ENCODE measurements around the gene FXYD3. TPM values are rescaled to one million over a fixed set of nuclear protein-coding genes. Genes with fewer than 3 reads are reported as not detected.
"Not testable (repeated sequence)": the region's sequence is repeated elsewhere in the genome, so short reads cannot be mapped to it uniquely, and the experiment has no call there.

FXYD3 gene
- total and polyA plus RNA-seq, 2 donors (not counting 1 experiment from before 2014, with no cell fraction given): not detected

DNA sequence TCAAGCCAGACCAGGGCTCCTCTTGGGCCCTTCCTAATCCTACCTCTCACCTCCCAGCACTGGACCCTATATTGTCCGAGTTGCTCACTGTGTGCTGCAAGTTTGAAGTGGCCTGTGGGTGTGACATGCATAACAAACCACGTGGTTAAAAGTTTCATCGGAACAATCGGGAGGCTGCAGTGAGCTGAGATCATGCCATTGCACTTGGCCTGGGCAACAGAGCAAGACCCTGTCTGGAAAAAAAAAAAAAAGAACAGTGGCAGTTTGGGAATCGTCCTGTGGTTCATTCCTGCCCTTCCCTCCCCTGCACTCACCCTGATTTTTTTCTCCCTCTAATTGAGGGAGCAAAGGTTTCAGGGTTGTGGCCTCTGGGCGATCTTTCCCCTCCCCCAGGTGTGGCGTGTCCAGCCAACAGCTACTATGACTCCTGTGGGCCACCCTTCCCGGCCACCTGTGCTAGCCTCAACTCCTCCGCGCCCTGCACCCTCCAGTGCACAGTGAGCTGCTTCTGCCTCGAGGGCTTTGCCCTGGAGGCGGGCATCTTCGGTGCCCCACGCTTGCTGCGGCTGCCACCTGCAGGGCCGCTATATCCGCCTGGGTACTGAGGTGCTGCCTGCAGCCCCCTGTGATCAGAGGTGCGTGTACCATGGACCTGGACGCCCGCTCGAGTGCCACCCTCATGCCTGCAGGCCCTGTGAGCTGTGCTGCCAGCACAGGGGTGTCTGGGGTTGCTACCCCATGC lies 16.3 kb upstream of the FXYD3 start:
- Histone ChIP-seq H3K36me3 (ENCODE audit: control insufficient read depth, insufficient read depth, low read length) (no peaks in the 10 kb centered on the region), H3K4me3 (replicated peaks in 1 of 4; ENCODE audit: control extremely low read depth in 1 of 4, insufficient read depth in 1 of 4, low read depth in 3 of 4, low read length in 4 of 4) (no peak overlapping the region), H4K20me1 (ENCODE audit: control insufficient read depth, extremely low read depth, insufficient read depth, low read length) (no peaks in the 10 kb centered on the region), H3K9ac (ENCODE audit: insufficient read depth, low read length) (no peak overlapping the region), H3K4me2 (ENCODE audit: extremely low read depth, insufficient read depth, low read length) (no peak overlapping the region), H3K4me1 (ENCODE audit: control insufficient read depth, extremely low read depth, insufficient read depth, low read length) (no peaks in the 10 kb centered on the region), H3K79me2 (ENCODE audit: control insufficient read depth, insufficient read depth, low read length) (no peaks in the 10 kb centered on the region), H3K9me3 (ENCODE audit: control insufficient read depth, insufficient read depth, low read depth, low read length) (no peaks in the 10 kb centered on the region), H3K27me3 (ENCODE audit: control insufficient read depth, insufficient read depth, low read length) (no peaks in the 10 kb centered on the region), H2AFZ (ENCODE audit: low read length) (no peak overlapping the region), H3K27ac (ENCODE audit: insufficient read depth, low read length) (no peak overlapping the region)
- TF ChIP-seq, protein P1, sequence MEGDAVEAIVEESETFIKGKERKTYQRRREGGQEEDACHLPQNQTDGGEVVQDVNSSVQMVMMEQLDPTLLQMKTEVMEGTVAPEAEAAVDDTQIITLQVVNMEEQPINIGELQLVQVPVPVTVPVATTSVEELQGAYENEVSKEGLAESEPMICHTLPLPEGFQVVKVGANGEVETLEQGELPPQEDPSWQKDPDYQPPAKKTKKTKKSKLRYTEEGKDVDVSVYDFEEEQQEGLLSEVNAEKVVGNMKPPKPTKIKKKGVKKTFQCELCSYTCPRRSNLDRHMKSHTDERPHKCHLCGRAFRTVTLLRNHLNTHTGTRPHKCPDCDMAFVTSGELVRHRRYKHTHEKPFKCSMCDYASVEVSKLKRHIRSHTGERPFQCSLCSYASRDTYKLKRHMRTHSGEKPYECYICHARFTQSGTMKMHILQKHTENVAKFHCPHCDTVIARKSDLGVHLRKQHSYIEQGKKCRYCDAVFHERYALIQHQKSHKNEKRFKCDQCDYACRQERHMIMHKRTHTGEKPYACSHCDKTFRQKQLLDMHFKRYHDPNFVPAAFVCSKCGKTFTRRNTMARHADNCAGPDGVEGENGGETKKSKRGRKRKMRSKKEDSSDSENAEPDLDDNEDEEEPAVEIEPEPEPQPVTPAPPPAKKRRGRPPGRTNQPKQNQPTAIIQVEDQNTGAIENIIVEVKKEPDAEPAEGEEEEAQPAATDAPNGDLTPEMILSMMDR (conservative IDR thresholded peaks at IDR 0.05 in 1 of 2, IDR thresholded peaks at IDR 0.05 in 1 of 2; ENCODE audit: low read depth in 1 of 2, low read length in 2 of 2): no peak
- TF ChIP-seq EZH2 (IDR thresholded peaks at IDR 0.05; ENCODE audit: low read length, missing control alignments): no peak
- no peak for DNase-seq (ENCODE audit: low read depth in 2 of 2)

DNA sequence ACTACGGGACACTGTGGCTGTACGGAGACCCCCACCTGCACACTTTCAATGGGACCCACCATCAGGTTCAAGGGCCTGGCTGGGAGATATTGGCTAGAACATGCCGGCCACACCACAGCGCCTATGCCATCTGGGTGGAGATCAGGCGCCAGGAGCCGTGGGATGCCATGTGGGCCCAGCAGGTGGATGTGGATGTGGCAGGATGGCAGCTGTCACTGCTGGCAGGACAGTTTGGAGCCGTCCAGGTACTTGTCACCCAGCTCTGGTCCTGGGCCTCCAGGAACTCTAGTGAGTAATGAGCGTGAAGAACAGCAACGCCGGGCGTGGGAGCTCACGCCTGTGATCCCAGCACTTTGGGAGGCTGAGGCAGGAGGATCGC lies 15.7 kb upstream of the FXYD3 start:
- Histone ChIP-seq H4K20me1 (ENCODE audit: control insufficient read depth, extremely low read depth, insufficient read depth, low read length) (no peaks in the 10 kb centered on the region), H3K4me3 (replicated peaks in 1 of 4; ENCODE audit: control extremely low read depth in 1 of 4, insufficient read depth in 1 of 4, low read depth in 3 of 4, low read length in 4 of 4) (no peak overlapping the region), H3K4me2 (ENCODE audit: extremely low read depth, insufficient read depth, low read length) (no peak overlapping the region), H3K27ac (ENCODE audit: insufficient read depth, low read length) (no peak overlapping the region), H3K4me1 (ENCODE audit: control insufficient read depth, extremely low read depth, insufficient read depth, low read length) (no peaks in the 10 kb centered on the region), H3K27me3 (ENCODE audit: control insufficient read depth, insufficient read depth, low read length) (no peaks in the 10 kb centered on the region), H3K9ac (ENCODE audit: insufficient read depth, low read length) (no peak overlapping the region), H3K79me2 (ENCODE audit: control insufficient read depth, insufficient read depth, low read length) (no peaks in the 10 kb centered on the region), H2AFZ (ENCODE audit: low read length) (no peak overlapping the region), H3K36me3 (ENCODE audit: control insufficient read depth, insufficient read depth, low read length) (no peaks in the 10 kb centered on the region), H3K9me3 (ENCODE audit: control insufficient read depth, insufficient read depth, low read depth, low read length) (no peaks in the 10 kb centered on the region)
- DNase-seq (ENCODE audit: low read depth in 2 of 2): no peak
- no peak for TF ChIP-seq EZH2 (IDR thresholded peaks at IDR 0.05; ENCODE audit: low read length, missing control alignments)
- TF ChIP-seq, protein P1 (conservative IDR thresholded peaks at IDR 0.05 in 1 of 2, IDR thresholded peaks at IDR 0.05 in 1 of 2; ENCODE audit: low read depth in 1 of 2, low read length in 2 of 2): no peak

DNA sequence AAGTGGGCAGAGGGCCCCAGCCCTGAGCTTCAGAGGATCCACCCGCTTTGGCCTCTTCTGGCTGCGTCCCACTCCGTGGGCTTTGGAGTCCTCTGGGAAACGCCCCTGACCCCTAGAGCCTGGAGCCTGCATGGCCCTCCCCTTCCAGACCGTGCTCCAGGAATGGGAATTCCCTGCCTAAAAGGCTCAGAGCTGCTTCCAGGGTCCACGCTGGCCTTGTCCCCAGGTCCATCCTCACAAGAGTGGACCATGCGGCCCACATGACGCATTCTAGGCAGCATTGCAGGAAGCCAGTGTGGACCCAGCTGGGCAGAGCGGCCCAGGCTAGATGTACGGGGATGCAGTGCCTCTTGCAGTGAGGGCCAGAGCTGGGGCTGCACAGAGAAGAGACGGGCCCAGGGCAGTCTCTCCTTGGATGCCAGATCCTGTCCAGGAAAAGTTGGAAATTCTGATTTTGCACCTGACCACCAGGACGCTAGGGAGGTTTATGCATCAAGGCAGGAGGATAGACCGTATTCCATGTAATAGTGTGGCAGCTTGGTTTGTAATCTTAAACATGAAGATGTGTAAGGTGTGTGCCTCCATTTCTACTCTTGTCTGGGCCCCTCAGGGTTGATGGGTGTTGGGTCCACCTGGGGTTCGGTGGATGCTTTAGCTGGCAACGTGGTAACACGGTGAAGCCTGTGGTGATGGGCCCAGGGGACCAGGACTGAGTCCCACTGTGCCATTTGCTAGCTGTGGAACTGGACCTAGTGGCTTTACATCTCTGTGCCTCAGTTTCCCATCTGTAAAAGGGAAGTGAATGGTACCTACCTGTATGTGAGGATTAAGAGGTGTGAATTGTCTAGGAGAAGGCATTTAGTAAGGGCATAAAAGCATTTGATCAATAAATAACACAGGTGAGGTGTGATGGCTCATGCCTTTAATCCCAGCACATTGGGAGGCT lies 14.8 kb upstream of the FXYD3 start:
- H3K4me3 ChIP-seq (replicated peaks in 1 of 4; ENCODE audit: control extremely low read depth in 1 of 4, insufficient read depth in 1 of 4, low read depth in 3 of 4, low read length in 4 of 4): no peak overlapping the region
- H3K4me2 ChIP-seq (ENCODE audit: extremely low read depth, insufficient read depth, low read length): no peak overlapping the region
- H4K20me1 ChIP-seq (ENCODE audit: control insufficient read depth, extremely low read depth, insufficient read depth, low read length): no peaks in the 10 kb centered on the region
- no peaks in the 10 kb centered on the region for H3K27me3 ChIP-seq (ENCODE audit: control insufficient read depth, insufficient read depth, low read length)
- H3K9ac ChIP-seq (ENCODE audit: insufficient read depth, low read length): no peak overlapping the region
- DNase-seq (ENCODE audit: low read depth in 2 of 2): no peak
- no peaks in the 10 kb centered on the region for H3K36me3 ChIP-seq (ENCODE audit: control insufficient read depth, insufficient read depth, low read length)
- no peaks in the 10 kb centered on the region for H3K79me2 ChIP-seq (ENCODE audit: control insufficient read depth, insufficient read depth, low read length)
- TF ChIP-seq, protein P1 (conservative IDR thresholded peaks at IDR 0.05 in 1 of 2, IDR thresholded peaks at IDR 0.05 in 1 of 2; ENCODE audit: low read depth in 1 of 2, low read length in 2 of 2): no peak
- H2AFZ ChIP-seq (ENCODE audit: low read length): no peak overlapping the region
- H3K9me3 ChIP-seq (ENCODE audit: control insufficient read depth, insufficient read depth, low read depth, low read length): no peaks in the 10 kb centered on the region
- no peaks in the 10 kb centered on the region for H3K4me1 ChIP-seq (ENCODE audit: control insufficient read depth, extremely low read depth, insufficient read depth, low read length)
- H3K27ac ChIP-seq (ENCODE audit: insufficient read depth, low read length): no peak overlapping the region

DNA sequence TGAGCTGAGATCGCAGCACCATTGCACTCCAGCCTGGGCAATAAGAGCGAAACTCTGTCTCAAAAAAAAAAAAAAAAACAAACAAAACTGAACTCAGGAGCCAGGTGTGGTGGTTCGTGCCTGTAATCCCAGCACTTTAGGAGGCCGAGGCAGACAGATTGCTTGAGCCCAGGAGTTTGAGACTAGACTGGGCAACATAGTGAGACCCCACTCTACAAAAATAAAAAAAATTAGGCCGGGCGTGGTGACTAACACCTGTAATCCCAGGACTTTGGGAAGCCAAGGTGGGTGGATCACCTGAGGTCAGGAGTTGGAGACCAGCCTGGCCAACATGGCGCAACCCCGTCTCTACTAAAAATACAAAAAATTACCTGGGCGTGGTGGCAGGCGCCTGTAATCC lies 13.7 kb upstream of the FXYD3 start:
- not testable (repeated sequence) for H2AFZ ChIP-seq (ENCODE audit: low read length); H3K27me3 ChIP-seq (ENCODE audit: control insufficient read depth, insufficient read depth, low read length); H3K4me1 ChIP-seq (ENCODE audit: control insufficient read depth, extremely low read depth, insufficient read depth, low read length); DNase-seq (ENCODE audit: low read depth in 2 of 2); H3K4me3 ChIP-seq (replicated peaks in 1 of 4; ENCODE audit: control extremely low read depth in 1 of 4, insufficient read depth in 1 of 4, low read depth in 3 of 4, low read length in 4 of 4); H3K36me3 ChIP-seq (ENCODE audit: control insufficient read depth, insufficient read depth, low read length); H3K9ac ChIP-seq (ENCODE audit: insufficient read depth, low read length); H3K79me2 ChIP-seq (ENCODE audit: control insufficient read depth, insufficient read depth, low read length); H4K20me1 ChIP-seq (ENCODE audit: control insufficient read depth, extremely low read depth, insufficient read depth, low read length); H3K9me3 ChIP-seq (ENCODE audit: control insufficient read depth, insufficient read depth, low read depth, low read length); H3K27ac ChIP-seq (ENCODE audit: insufficient read depth, low read length); H3K4me2 ChIP-seq (ENCODE audit: extremely low read depth, insufficient read depth, low read length)
